ENCODE results near the gene NPPB. TPM values are rescaled to one million over a fixed set of nuclear protein-coding genes. Genes with fewer than 3 reads are reported as not detected.

The NPPB gene
- total RNA-seq, 1 experiment from 2014 or later, result not detected

GRCh38 chr1:11822091-11822490, 36.7 kb downstream of the NPPB start:
- H3K27ac Mint-ChIP-seq, result no peak overlapping the region
- CTCF ChIA-PET, result interaction anchor here (0.9 kb wide), 1 partner anchor 16 kb away, joined by 3 read pairs; no protein-coding TSS in a partner anchor

More at GRCh38 chr1:11822091-11822490, 36.7 kb downstream of the NPPB start:
- H3K4me3 Mint-ChIP-seq, result no peak overlapping the region
- DNase-seq (ENCODE audit: low spot score) (no peak), ATAC-seq (no peak)
- H3K27me3 Mint-ChIP-seq (ENCODE audit: low read depth), result no peaks in the 10 kb centered on the region
- POLR2A ChIA-PET, result no interaction called here
- TF ChIP-seq ATF6 (CRISPR knock-in tag; IDR thresholded peaks at IDR 0.05) (no peak), ZNF512 (CRISPR knock-in tag; IDR thresholded peaks at IDR 0.05; ENCODE audit: borderline replicate concordance) (no peak), ZNF121 (CRISPR knock-in tag; IDR thresholded peaks at IDR 0.05) (0 out of 2 replicates have a peak, but pooled peaks have one; percentile 40), MLX (CRISPR knock-in tag; IDR thresholded peaks at IDR 0.05) (no peak), HMGXB4 (CRISPR knock-in tag; IDR thresholded peaks at IDR 0.05) (no peak), ZBTB43 (CRISPR knock-in tag; IDR thresholded peaks at IDR 0.05) (no peak), CTCF (IDR thresholded peaks at IDR 0.05) (no peak)
- H3K36me3 Mint-ChIP-seq, result peaks cover 52% of the 10 kb centered on the region
- H3K4me1 Mint-ChIP-seq, result no peaks in the 10 kb centered on the region
- H3K9me3 Mint-ChIP-seq, result no peaks in the 10 kb centered on the region

Measured in WTC11 (cell line).